Embryonic facial prominence (tissue), 1 donor: ENCODE measurements around the gene BCAM.
"Not testable (repeated sequence)": the region's sequence is repeated elsewhere in the genome, so short reads cannot be mapped to it uniquely, and the experiment has no call there.

Experiments
- DNase-seq: peaks from one replicate; pipeline ENCODE4 v3.0.0-alpha.2; 2016; ENCODE audit errors: extremely low spot score

BCAM gene

GRCh38 chr19:44817725-44818465 is 9.0 kb downstream of the BCAM start:
- no peak for DNase-seq

GRCh38 chr19:44818466-44819031 is 9.6 kb downstream of the BCAM start:
- DNase-seq: no peak

GRCh38 chr19:44819246-44819832 is 10.4 kb downstream of the BCAM start:
- DNase-seq: no peak

DNA sequence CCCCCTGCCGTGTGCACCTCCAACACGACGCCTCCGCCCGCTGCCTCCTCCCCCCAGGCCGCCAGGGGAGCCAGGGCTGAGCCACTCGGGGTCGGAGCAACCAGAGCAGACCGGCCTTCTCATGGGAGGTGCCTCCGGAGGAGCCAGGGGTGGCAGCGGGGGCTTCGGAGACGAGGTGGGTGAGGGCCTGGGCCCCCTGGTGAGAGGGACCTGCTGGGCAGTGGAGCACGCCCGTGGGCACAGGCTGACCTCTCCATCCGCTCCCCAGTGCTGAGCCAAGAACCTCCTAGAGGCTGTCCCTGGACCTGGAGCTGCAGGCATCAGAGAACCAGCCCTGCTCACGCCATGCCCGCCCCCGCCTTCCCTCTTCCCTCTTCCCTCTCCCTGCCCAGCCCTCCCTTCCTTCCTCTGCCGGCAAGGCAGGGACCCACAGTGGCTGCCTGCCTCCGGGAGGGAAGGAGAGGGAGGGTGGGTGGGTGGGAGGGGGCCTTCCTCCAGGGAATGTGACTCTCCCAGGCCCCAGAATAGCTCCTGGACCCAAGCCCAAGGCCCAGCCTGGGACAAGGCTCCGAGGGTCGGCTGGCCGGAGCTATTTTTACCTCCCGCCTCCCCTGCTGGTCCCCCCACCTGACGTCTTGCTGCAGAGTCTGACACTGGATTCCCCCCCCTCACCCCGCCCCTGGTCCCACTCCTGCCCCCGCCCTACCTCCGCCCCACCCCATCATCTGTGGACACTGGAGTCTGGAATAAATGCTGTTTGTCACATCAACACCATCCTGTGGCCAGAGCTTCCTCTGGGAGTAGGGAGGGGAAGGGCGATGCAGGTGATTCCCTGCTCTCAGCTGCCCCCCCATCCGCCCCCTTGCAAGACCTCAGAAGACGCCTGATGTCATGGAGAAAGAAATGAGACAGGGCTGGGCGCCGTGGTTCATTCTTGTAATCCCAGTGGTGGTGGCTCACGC is 12.0 kb downstream of the BCAM start:
- no peak for DNase-seq

DNA sequence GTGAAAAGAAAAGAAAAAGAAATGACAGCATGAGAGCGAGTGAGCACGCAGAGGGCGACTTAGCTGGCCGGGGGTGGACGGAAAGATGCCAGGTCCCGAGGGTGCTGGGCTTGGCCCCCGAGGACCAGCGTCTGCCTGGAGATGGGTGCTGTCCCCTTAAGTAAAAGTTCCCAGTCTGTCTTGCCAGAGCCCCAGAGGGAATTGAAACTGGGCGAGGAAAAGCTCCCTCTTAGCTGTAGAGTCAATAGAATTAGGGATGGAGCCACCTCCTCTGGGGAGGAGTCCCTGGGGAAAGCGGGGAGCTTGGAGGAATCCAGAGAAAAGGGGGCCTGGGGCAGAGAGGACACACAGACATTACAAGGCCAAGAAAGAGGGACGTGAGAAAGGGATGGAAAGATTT is 13.3 kb downstream of the BCAM start:
- no peak for DNase-seq

GRCh38 chr19:44822670-44823372 is 13.9 kb downstream of the BCAM start:
- no peak for DNase-seq

- no peak for DNase-seq
Observed at GRCh38 chr19:44823373-44823698, 14.4 kb downstream of the BCAM start.

- no peak for DNase-seq
Observed at GRCh38 chr19:44824761-44825160, 15.9 kb downstream of the BCAM start.

DNA sequence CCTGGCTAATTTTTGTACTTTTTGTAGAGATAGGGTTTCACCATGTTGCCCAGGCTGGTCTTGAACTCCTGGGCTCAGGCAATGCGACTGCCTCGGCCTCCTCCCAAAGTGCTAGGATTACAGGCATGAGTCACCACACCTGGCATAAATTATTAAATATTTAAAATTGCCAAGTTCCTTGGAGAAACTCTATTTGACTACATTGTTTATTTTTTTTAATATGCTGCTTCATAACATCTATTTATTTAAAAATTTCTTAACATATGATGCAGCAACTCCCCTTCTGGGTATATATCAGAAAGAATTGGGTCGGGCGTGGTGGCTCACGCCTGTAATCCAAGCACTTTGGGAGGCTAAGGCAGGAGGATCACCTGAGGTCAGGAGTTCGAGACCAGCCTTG is 24.0 kb downstream of the BCAM start:
- DNase-seq: not testable (repeated sequence)

DNA sequence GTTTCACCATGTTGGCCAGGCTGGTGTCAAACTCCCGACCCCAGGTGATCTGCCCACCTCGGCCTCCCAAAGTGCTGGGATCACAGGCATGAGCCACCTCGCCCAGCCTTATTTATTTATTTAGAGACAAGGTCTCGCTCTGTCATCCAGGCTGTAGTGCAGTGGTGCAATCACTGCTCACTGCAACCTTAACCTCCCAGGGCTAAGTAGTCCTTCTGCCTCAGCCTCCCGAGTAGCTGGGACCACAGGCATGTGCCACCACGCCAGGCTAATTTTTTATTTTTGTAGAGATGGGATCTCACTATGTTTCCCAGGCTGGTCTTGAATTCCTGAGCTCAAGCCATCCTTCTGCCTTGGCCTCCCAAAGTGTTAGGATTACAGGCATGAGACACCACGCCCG is 25.5 kb downstream of the BCAM start:
- DNase-seq: not testable (repeated sequence)

- DNase-seq: no peak
Observed at GRCh38 chr19:44839276-44839675, 30.4 kb downstream of the BCAM start.

DNA sequence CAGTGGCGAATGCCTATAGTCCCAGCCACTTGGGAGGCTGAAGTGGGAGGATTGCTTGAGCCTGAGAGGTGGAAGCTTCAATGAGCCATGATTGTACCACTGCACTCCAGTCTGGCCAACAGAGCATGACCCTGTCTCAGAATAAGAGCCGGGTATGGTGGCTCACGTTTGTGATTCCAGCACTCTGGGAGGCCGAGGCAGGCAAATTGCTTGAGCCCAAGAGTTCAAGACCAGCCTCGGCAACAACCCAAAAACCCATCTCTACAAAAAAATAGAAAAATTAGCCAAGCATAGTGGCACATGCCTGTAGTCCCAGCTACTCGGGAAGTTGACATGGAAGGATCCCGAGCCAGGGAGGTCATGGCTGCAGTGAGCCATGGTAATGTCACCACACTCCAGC is 31.9 kb downstream of the BCAM start:
- no peak for DNase-seq

DNA sequence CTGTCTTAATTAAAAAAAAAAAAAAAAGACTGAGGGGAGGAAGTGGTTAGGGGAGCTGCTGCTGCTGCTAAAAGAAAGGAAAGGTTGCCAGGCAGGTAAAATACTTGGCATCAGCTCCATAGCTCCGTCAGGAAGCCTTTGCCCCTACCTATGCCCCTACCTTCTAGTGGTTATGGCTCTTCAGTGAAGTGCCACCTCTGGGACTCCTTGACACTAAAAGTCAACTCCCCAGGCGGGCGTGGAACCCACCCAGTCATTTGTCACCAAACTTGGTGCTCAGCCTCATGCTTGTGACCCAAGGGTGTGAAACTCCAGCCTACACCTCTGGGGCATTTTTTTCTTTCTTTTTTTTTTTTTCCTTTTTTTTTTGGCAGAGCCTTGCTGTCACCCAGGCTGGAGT is 32.3 kb downstream of the BCAM start:
- DNase-seq: no peak

DNA sequence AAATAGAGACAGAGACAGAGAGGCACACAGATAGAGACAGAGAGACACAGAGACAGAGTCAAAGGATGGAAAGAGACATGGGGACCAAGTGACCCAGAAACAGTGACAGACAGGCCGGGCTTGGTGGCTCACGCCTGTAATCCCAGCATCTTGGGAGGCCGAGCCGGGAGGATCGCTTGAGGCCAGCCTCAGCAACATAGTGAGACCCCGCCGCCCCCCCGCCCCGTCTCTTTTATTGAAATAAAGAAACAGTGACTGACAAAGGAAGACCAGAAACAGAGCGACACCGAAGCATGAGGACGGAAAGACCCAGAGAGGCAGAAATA is 36.3 kb downstream of the BCAM start:
- no peak for DNase-seq

- peak; percentile 97 for DNase-seq
Observed at GRCh38 chr19:44845612-44846454, 36.9 kb downstream of the BCAM start, which contains the start of gene NECTIN2. Gene NECTIN2, plus strand, starts transcription at chr19:44846297. Its CDS starts 229 bp downstream, at chr19:44846526.

GRCh38 chr19:44846455-44847143 is 37.7 kb downstream of the BCAM start:
- peak; percentile 70 for DNase-seq

DNA sequence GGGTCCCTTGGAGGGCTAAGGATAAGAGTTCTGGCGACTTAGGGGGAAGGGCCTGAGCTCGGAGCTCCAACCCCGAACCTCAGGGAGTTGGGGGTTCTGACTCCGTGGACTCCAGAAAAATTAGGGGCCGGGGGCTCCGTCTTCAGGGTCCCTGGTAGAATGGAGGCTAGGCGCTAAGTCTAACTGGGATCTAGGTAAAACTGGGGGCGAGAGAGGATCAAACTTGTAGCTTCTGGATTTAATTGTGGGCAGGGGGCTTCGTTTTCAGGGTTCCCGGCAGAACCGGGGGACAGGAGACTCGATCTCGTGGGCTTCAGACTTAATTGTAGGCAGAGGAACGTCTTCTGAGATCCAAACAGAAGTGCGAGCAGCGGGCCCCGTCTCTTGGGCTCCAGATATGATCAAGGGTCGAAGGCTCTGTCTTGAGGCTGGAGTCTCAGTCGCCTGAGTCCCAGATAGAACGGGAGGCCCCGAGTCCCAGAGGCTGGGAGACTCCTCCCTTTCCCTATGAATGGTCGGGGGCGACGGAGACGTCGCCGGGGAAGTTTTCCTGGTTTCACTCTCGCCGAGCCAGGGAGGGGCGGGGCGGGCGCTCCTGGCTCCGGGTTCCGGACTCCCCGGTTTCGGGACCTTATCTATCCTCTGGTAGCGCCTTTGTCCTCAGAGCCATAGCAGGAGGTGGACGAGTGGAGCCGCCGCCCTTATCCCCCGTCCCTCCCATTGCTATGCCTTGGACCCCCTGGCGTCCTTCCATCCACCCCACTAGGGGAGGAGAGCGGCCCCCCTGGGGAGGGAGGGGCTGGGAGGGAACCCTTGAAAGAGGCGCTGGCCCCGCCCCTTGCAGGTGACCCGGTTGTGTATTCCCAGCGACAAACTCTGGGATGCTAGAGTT is 38.5 kb downstream of the BCAM start:
- peak; percentile 16 for DNase-seq

DNA sequence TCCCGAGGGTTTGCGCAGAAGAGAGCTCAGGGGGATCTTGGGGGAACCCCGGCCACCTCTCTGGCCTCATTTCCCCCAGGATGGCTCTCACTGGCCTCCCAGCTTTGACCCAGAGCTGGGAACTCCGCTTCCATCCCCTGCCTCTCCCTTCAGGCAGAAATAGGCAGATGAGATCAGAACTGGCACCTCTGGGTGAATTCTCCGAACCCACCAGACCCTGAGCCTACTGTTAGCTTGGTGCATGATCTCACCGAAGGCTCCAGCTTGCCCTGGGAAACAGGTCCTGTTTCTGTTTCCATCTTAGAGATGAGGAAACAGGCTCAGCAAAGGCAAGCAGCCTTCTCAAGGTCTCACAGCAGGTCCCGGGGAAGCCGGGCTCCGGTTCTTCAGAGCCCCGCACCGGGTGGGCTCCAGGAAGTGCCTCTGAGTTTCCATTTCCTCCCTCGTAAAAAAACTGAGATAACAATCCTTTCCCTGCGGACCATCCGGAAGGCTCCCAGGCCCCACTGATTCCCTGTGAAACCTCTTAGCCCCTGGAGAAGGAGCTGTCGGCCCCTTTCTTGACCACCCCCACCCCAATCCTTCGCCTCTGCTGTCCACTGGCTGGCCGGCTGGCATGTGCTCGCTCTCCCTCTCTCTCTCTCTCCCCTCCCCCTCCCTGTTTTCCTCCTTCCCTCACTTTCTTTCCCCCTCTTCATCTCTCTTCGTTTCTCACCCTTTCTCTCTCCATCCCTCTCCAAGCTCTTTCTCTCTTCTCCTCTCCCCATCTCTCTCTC is 39.3 kb downstream of the BCAM start:
- DNase-seq: no peak
